HG03521 (cell line): ENCODE results near the gene SLC18A3.

Experiments used
- ATAC-seq: cut with Tn5 transposase; IDR thresholded peaks from one replicate; pipeline ENCODE4 v1.9.1; 2021; ENCODE audit warnings: mild to moderate bottlenecking, moderate library complexity; ENCODE audit not compliant: unreplicated experiment

SLC18A3 gene

GRCh38 chr10:49610114-49610457 is at the start of gene SLC18A3:
TSS of gene SLC18A3 (plus strand) at chr10:49610310. CDS start at chr10:49610741, 431 bp downstream.
- ATAC-seq: no peak

- no peak for ATAC-seq
Measured at GRCh38 chr10:49560526-49560925, 49.6 kb upstream of the SLC18A3 start.

GRCh38 chr10:49562893-49563292 is 47.2 kb upstream of the SLC18A3 start:
- ATAC-seq: no peak

GRCh38 chr10:49564461-49565009 is 45.6 kb upstream of the SLC18A3 start:
- ATAC-seq: no peak

GRCh38 chr10:49567810-49568209 is 42.3 kb upstream of the SLC18A3 start:
- no peak for ATAC-seq

- ATAC-seq: no peak
Measured at GRCh38 chr10:49568235-49568634, 41.9 kb upstream of the SLC18A3 start.

- no peak for ATAC-seq
Measured at GRCh38 chr10:49569031-49569631, 41.0 kb upstream of the SLC18A3 start.

- ATAC-seq: no peak
Measured at GRCh38 chr10:49571388-49571787, 38.7 kb upstream of the SLC18A3 start.

GRCh38 chr10:49572594-49573114 is 37.5 kb upstream of the SLC18A3 start:
- ATAC-seq: no peak

- ATAC-seq: no peak
Measured at GRCh38 chr10:49575489-49576072, 34.5 kb upstream of the SLC18A3 start.

GRCh38 chr10:49577182-49577925 is 32.8 kb upstream of the SLC18A3 start:
- ATAC-seq: no peak

- ATAC-seq: no peak
Measured at GRCh38 chr10:49578392-49578791, 31.7 kb upstream of the SLC18A3 start.

- ATAC-seq: no peak
Measured at GRCh38 chr10:49579621-49580020, 30.5 kb upstream of the SLC18A3 start.

- no peak for ATAC-seq
Measured at GRCh38 chr10:49585387-49585786, 24.7 kb upstream of the SLC18A3 start.

- no peak for ATAC-seq
Measured at GRCh38 chr10:49587981-49588380, 22.1 kb upstream of the SLC18A3 start.

GRCh38 chr10:49592726-49593563 is 17.2 kb upstream of the SLC18A3 start:
- no peak for ATAC-seq

- ATAC-seq: no peak
Measured at GRCh38 chr10:49593564-49593875, 16.6 kb upstream of the SLC18A3 start.

- ATAC-seq: no peak
Measured at GRCh38 chr10:49593998-49594397, 16.1 kb upstream of the SLC18A3 start.

GRCh38 chr10:49594594-49594993 is 15.5 kb upstream of the SLC18A3 start:
- no peak for ATAC-seq

GRCh38 chr10:49595003-49595712 is 15.0 kb upstream of the SLC18A3 start:
- no peak for ATAC-seq
